Activated T-helper 1 cell treated with anti-CD3 and anti-CD28 coated beads, Interleukin-12 subunit alpha, Interleukin-12 subunit beta, Interleukin-2, Interleukin-4 antibody, amounts not matched to agents 30 ng/mL and 10 ng/mL and 1 ng/mL, durations not matched to agents 14 hours and 24 hours and 36 hours (primary cell): ENCODE results near the gene KRI1. TPM values are rescaled to one million over a fixed set of nuclear protein-coding genes. Genes with fewer than 3 reads are reported as not detected.

Source experiments
- DNase-seq: peaks from one replicate; pipeline ENCODE4 v3.0.0; 2021; ENCODE audit warnings: low spot score
- H3K27ac Mint-ChIP-seq: one replicate; pipeline ENCODE4 v1.8.0; 2021; ENCODE audit warnings: mild to moderate bottlenecking, mixed read lengths
- H3K27me3 Mint-ChIP-seq: one replicate; pipeline ENCODE4 v1.8.0; 2022; ENCODE audit warnings: mild to moderate bottlenecking, moderate library complexity, mixed read lengths; ENCODE audit not compliant: insufficient read depth
- H3K36me3 Mint-ChIP-seq: one replicate; pipeline ENCODE4 v1.8.0; 2021; ENCODE audit warnings: low read depth, mixed read lengths
- H3K4me1 Mint-ChIP-seq: one replicate; pipeline ENCODE4 v1.8.0; 2021; ENCODE audit warnings: low read depth, mixed read lengths
- H3K4me3 Mint-ChIP-seq: one replicate; pipeline ENCODE4 v1.8.0; 2021; ENCODE audit warnings: mild to moderate bottlenecking, moderate library complexity, mixed read lengths
- H3K9me3 Mint-ChIP-seq: one replicate; pipeline ENCODE4 v1.8.0; 2021; ENCODE audit warnings: mixed read lengths
- intact Hi-C: fragments of 100-400 bp; cut with micrococcal nuclease; formaldehyde crosslinking; loops from one replicate; pipeline ENCODE4 v1.15.1; 2024
- total RNA-seq: library from RNA; stranded (reverse); gene quantifications from 2 replicates; pipeline ENCODE4 v1.2.3, GENCODE V29; 2022

KRI1 gene
- total RNA-seq: 91.1 and 91.8 TPM in 2 replicates

DNA sequence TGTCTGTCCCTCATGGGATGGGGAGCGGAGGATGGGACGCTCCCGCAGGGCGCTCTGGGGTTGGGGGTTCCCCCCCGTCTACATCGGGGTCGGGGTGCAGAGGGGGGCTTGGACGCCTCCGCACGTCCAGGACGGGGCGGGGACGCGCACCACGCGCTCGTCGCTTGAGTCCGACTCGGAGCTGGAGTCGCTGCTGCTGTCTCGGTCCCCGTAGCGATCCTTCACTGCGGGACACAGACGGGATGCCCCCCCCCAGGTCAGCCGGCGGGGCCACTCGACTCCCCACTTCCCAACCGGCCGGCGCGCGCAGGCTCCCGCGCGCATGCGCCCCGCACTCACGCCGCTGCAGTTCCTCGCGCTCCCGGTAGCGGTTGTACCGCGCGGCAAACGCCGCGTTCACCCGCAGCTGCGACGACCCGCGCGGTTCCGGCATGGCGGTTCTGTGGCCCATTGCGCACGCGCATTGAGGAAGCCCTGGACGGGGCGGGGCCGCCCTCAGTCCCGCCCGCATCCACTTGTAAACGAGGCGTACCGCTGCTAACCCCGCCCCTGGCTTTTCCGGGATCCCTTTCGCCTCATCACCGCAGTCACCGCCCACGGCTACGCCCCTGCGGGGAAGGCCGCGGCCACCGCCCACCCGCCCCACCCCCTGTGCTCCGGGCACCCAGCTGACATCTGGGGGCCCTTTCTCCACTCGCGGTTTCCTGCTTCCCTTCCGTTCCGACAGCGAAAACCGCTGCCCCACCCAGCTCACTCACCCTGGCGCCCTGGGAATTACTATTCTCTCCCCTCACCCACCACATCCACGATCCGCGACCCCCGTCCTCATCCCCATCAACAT is at the start of gene KRI1:
Gene KRI1, minus strand, starts transcription at position 444 of the 841 bp plus-strand sequence. Its CDS starts 11 bp downstream, at position 433.
- Mint-ChIP-seq H3K9me3 (no peaks in the 10 kb centered on the region), H3K4me3 (peak within 1 kb of the TSS; percentile 95), H3K27ac (peak within 1 kb of the TSS; percentile 96)

DNA sequence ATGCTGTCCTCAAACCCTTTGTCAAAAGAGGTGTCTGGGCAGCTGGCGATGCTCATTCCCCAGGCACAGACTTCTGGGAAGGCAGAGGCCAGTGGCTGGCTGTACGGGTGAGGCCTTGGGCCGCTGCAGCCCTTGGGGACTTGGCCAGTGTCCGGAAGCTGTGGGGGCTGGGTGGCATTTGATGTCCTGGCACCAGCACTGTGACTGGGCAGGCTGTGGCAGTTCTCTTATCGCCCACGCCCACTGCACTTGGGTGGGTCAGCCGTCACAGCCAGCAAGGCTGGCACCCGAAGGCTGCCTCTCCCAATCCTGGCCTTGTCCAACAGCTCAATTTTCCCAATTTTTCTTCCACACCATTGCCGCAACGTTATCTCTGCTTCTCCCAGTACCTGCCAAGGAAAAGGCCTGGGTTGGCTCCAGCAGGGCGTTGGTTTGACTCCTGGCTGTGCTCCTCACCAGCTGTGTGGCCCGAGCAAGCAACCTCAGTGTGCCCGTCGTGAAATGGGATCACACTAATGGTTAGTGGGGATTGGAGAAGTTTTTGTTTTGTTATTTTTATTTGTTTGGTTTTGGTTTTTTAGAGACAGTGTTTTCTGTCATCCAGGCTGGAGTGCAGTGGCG is 46.8 kb upstream of the KRI1 start:
- DNase-seq: no peak
- Mint-ChIP-seq H3K27me3 (no peaks in the 10 kb centered on the region), H3K36me3 (peaks cover 2% of the 10 kb centered on the region), H3K4me1 (no peaks in the 10 kb centered on the region), H3K27ac (no peak overlapping the region), H3K4me3 (no peak overlapping the region), H3K9me3 (no peaks in the 10 kb centered on the region)
- intact Hi-C loops: no loop called here

More for the DNA sequence above, at the start of gene KRI1:
- no peaks in the 10 kb centered on the region for H3K27me3 Mint-ChIP-seq
- intact Hi-C loops: loop anchor here (1.0 to 5.0 kb wide), 12 partner anchors 89 to 532 kb away; partner anchors contain the start of genes CARM1, DNMT1, ICAM1 and ILF3
- peak; percentile 100 for DNase-seq
- peaks cover 48% of the 10 kb centered on the region for H3K4me1 Mint-ChIP-seq
- H3K36me3 Mint-ChIP-seq: peaks cover 31% of the 10 kb centered on the region

DNA sequence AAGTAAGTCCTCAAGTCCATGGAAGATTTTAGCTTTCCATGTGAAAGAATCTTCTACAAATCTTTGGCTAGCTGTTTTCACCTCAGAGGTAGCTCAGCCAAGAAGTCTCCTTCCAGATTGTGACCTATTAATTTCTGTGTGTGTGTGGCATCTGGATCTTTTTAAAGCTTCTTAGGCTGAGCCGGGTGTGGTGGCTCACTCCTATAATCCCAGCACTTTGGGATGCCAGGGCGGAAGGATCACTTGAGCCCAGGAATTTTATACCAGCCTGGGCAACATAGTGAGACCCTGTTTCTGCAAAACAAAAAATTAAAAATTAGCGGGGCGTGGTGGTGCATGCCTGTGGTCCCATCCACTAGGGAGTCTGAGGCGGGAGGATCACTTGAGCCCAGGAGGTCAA is 46.1 kb upstream of the KRI1 start:
- peaks cover 2% of the 10 kb centered on the region for H3K36me3 Mint-ChIP-seq
- no peaks in the 10 kb centered on the region for H3K27me3 Mint-ChIP-seq
- H3K9me3 Mint-ChIP-seq: no peaks in the 10 kb centered on the region
- intact Hi-C loops: no loop called here
- no peaks in the 10 kb centered on the region for H3K4me1 Mint-ChIP-seq
- H3K4me3 Mint-ChIP-seq: no peak overlapping the region
- no peak overlapping the region for H3K27ac Mint-ChIP-seq
- no peak for DNase-seq

DNA sequence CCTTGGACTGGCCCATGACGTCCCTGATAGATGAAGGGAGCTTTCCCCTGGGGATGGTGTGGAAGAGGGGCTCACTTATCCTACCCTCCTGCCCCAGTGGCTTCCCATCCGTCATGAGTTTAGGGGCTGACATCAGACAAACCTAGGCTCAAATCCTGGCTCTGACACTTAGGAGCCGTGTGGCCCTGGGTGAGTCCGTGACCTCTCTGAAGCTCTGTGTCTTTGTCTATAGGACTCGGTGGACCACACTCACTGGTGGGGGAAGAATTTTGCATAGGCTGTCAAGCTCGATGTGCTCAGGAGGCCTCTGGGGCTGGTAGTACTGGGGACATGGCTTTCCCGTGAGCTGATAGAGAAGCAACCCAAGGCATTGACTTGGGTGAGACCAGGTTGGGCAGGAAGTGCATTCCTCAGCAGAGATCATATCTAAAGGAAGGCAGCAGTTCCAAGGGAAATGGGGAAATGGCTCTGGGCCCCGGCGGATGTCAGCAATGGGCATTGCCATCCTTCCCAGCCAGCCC is 38.7 kb upstream of the KRI1 start:
- Mint-ChIP-seq H3K27me3 (peaks cover 5% of the 10 kb centered on the region), H3K9me3 (no peaks in the 10 kb centered on the region), H3K4me3 (peak overlapping the region; percentile 99), H3K36me3 (peaks cover 8% of the 10 kb centered on the region), H3K4me1 (peaks cover 24% of the 10 kb centered on the region), H3K27ac (peak overlapping the region; percentile 100)
- intact Hi-C loops: loop anchor here (1.0 kb wide), 2 partner anchors 23 to 98 kb away; no protein-coding TSS in a partner anchor
- DNase-seq: no peak

- DNase-seq: no peak
Measured at GRCh38 chr19:10603873-10604459, 38.2 kb upstream of the KRI1 start.

DNA sequence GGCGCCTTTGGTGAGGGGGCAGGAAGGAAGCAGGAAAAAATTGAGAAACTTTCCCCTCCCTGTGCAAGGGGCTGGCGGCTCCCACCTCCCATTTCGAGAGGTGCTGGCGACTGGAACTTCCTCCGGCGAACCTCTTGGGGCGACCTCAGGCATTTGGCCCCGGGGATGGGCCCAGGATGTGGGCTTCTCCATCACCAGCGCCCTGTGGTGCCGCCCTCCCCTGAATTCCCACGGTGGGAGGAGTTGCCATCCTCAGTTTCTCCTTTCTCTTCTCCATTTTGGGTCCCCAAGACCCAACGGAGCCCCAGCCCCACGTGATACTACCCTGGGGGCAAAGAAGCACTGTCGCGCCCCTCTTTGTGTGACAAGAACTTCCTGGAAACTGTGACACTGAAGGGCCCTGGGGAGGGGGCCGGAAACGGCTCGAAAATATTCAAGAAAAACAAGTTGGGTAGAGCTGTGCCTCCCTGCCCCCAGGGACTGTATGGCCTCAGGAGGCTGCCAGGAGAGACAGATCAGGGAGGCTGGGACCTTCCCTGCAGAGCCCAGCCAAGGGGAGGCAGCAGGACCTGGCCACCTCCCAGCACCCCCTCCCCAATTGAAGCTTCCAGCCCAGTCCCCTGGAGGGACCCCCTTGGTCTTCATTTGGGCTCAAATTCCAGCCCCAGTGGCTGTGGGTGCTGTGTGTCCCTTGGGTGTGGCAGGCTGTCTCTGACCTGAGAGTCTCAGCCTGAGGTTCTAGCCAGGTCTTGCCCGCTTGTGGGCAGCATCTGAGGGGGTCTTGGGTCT is 37.5 kb upstream of the KRI1 start:
- Mint-ChIP-seq H3K9me3 (no peaks in the 10 kb centered on the region), H3K4me1 (peaks cover 24% of the 10 kb centered on the region), H3K36me3 (peaks cover 8% of the 10 kb centered on the region), H3K27me3 (peaks cover 8% of the 10 kb centered on the region), H3K4me3 (peak overlapping the region; percentile 99), H3K27ac (peak overlapping the region; percentile 100)
- intact Hi-C loops: loop anchor here (1.0 kb wide), 2 partner anchors 8 to 34 kb away; no protein-coding TSS in a partner anchor
- peak; percentile 75 for DNase-seq

More at GRCh38 chr19:10603873-10604459, 38.2 kb upstream of the KRI1 start:
- peak overlapping the region; percentile 100 for H3K27ac Mint-ChIP-seq
- H3K9me3 Mint-ChIP-seq: no peaks in the 10 kb centered on the region
- peaks cover 24% of the 10 kb centered on the region for H3K4me1 Mint-ChIP-seq
- H3K27me3 Mint-ChIP-seq: peaks cover 8% of the 10 kb centered on the region
- H3K36me3 Mint-ChIP-seq: peaks cover 8% of the 10 kb centered on the region
- peak overlapping the region; percentile 99 for H3K4me3 Mint-ChIP-seq
- intact Hi-C loops: loop anchor here (1.0 kb wide), 4 partner anchors 9 to 98 kb away; no protein-coding TSS in a partner anchor

- H3K36me3 Mint-ChIP-seq: peaks cover 8% of the 10 kb centered on the region
- H3K27ac Mint-ChIP-seq: peak overlapping the region; percentile 100
- intact Hi-C loops: loop anchor here (1.0 kb wide), 6 partner anchors 7 to 195 kb away; partner anchors contain the start of gene ILF3
- H3K4me1 Mint-ChIP-seq: peaks cover 24% of the 10 kb centered on the region
- H3K9me3 Mint-ChIP-seq: no peaks in the 10 kb centered on the region
- H3K4me3 Mint-ChIP-seq: peak overlapping the region; percentile 99
- DNase-seq: peak; percentile 75
- H3K27me3 Mint-ChIP-seq: peaks cover 8% of the 10 kb centered on the region
Measured at GRCh38 chr19:10602330-10603083, 36.7 kb upstream of the KRI1 start.

DNA sequence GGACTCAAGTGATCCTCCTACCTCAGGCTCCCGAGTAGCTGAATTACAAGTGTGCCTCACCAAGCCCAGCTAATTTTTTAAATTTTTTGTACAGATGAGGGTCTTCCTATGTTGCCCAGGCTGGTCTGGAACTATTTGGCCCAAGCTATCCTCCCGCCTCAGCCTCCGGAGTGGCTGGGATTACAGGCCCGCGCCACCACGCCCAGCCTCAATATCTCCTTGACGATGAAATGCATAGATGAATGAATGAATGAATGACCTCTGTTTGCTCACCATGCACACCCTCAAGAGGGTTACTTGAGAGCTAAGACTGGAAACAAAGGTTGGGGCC is 36.2 kb upstream of the KRI1 start:
- H3K4me1 Mint-ChIP-seq: peaks cover 26% of the 10 kb centered on the region
- H3K4me3 Mint-ChIP-seq: peak overlapping the region; percentile 84
- intact Hi-C loops: loop anchor here (1.0 kb wide), 4 partner anchors 52 to 195 kb away; partner anchors contain the start of gene ILF3
- DNase-seq: no peak
- peak overlapping the region; percentile 76 for H3K27ac Mint-ChIP-seq
- no peaks in the 10 kb centered on the region for H3K9me3 Mint-ChIP-seq
- peaks cover 8% of the 10 kb centered on the region for H3K36me3 Mint-ChIP-seq
- peaks cover 8% of the 10 kb centered on the region for H3K27me3 Mint-ChIP-seq

DNA sequence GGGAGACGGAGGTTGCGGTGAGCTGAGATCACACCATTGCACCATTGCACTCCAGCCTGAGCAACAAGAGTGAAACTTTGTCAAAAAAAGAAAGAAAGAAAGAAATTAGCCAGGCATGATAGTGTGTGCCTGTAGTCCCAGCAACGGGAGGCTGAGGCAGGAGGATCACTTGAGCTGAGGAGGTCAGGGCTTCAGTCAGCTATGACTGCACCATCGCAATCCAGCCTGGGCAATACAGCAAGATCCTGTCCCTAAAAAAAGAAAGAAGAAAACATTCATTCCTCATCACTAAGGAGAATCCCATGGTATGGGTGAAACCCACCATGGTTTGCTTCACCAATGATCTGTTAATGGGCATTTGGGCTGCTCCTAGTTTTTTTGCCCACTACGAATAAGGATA is 34.3 kb upstream of the KRI1 start:
- intact Hi-C loops: no loop called here
- no peak overlapping the region for H3K27ac Mint-ChIP-seq
- no peak overlapping the region for H3K4me3 Mint-ChIP-seq
- peaks cover 8% of the 10 kb centered on the region for H3K27me3 Mint-ChIP-seq
- H3K9me3 Mint-ChIP-seq: no peaks in the 10 kb centered on the region
- no peak for DNase-seq
- peaks cover 8% of the 10 kb centered on the region for H3K36me3 Mint-ChIP-seq
- H3K4me1 Mint-ChIP-seq: peaks cover 41% of the 10 kb centered on the region

GRCh38 chr19:10593820-10594637 is 28.2 kb upstream of the KRI1 start:
- Mint-ChIP-seq H3K4me3 (no peak overlapping the region), H3K36me3 (no peaks in the 10 kb centered on the region), H3K9me3 (no peaks in the 10 kb centered on the region), H3K27me3 (no peaks in the 10 kb centered on the region), H3K27ac (peak overlapping the region; percentile 37), H3K4me1 (peaks cover 17% of the 10 kb centered on the region)
- intact Hi-C loops: no loop called here
- no peak for DNase-seq

- H3K9me3 Mint-ChIP-seq: no peaks in the 10 kb centered on the region
- H3K27ac Mint-ChIP-seq: no peak overlapping the region
- H3K4me3 Mint-ChIP-seq: no peak overlapping the region
- intact Hi-C loops: no loop called here
- H3K4me1 Mint-ChIP-seq: peaks cover 17% of the 10 kb centered on the region
- no peak for DNase-seq
- no peaks in the 10 kb centered on the region for H3K36me3 Mint-ChIP-seq
- no peaks in the 10 kb centered on the region for H3K27me3 Mint-ChIP-seq
Measured at GRCh38 chr19:10593148-10593547, 27.3 kb upstream of the KRI1 start.
